NCI-H748 (cell line): ENCODE measurements around the gene BHLHE23.
A peak's percentile ranks its signal among the peaks of the same experiment; 100 is the strongest.

Experiments used
- DNase-seq: peaks from one replicate; lab custom pipeline; 2025; ENCODE audit not compliant: unreplicated experiment; lab: John Stamatoyannopoulos, UW

The BHLHE23 gene

GRCh38 chr20:63009988-63010769 lies 3.4 kb upstream of the BHLHE23 start:
- peak; percentile 81 for DNase-seq

DNA sequence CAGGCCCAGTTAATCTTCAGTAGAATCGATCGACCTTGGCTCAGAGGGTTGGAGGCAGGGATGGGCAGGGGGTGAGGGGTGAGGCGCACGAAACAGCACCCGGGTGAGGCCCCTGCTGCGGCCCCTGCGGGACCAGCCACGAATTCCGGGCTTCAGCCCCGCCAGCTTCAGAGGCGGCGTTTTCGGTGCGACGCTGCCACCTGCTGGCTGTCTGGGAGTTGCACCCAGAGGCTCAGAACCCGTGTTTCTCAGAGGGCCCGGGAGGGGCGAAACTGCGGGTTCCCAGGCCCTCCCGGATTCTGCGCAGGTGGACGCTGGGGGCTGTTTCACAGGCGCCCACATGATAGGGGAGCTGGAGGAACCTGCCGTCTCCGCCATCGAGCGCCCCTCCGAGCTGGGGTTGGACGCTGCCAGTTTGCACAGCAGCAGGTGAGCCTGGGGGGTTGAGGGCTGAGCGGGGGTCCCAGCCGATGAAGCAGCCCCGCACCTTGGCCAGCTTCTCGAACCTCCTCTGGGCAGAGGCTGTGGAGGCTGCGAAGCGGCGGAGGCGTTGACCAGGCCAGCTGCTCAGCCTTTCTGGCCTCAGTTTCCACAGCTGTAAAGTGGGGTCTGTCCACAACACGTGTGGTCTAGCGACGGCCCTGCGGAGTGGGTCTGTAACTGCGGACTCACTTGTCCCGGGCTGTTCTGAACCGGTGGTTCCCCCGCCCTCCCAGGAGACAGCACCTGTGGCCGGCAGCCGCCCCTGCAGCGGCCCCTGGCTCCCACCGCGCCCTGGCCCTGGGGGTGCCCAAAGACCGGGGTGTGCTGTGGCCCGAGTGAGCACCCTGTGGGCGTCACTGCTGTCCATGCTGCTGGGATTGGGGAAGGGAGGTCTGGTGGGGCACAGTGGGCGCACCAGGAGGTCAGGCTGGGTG lies 2.5 kb upstream of the BHLHE23 start:
- DNase-seq: peak; percentile 69

DNA sequence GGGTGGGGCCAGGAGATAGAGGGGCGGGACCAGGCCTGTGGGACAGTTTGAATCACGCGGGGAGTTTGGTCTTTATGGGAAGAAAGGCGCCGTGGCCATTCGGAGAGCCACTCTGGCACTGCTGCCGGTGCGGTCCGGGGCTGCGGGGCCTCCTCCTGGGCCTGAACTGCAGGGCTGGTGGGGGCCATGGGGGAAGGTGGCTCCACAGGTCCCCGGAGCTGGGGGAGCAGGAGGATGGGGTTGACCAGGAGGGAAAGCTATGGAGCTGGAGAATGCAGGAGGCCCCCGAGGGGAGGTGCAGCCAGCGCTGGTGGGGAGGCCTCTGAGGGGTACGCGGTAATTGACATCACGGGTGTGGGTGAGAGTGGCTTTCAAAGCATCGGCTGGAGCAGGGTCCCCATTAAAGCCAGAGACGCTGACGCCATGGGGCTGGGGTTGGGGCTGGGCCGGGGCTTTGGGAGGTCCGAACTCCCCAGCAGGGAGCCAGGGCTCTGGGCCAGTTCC lies 1.8 kb upstream of the BHLHE23 start:
- DNase-seq: no peak

GRCh38 chr20:63007646-63008488 lies 1.1 kb upstream of the BHLHE23 start:
- no peak for DNase-seq

DNA sequence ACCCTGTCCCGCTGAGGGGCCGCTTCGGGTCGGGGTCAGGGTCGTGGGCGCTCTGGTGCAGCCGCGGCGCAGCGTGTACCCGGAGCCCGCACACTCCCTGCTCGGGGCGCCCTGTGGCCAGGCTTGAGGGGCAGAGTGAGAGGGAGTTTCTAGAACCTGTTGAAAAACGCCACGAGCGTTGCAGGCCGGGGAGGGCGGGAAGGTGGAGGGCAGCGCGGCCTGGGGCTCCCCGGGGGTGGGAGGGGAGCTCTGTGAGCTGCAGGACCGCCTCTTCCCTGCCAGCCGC lies 539 bp upstream of the BHLHE23 start:
- no peak for DNase-seq

DNA sequence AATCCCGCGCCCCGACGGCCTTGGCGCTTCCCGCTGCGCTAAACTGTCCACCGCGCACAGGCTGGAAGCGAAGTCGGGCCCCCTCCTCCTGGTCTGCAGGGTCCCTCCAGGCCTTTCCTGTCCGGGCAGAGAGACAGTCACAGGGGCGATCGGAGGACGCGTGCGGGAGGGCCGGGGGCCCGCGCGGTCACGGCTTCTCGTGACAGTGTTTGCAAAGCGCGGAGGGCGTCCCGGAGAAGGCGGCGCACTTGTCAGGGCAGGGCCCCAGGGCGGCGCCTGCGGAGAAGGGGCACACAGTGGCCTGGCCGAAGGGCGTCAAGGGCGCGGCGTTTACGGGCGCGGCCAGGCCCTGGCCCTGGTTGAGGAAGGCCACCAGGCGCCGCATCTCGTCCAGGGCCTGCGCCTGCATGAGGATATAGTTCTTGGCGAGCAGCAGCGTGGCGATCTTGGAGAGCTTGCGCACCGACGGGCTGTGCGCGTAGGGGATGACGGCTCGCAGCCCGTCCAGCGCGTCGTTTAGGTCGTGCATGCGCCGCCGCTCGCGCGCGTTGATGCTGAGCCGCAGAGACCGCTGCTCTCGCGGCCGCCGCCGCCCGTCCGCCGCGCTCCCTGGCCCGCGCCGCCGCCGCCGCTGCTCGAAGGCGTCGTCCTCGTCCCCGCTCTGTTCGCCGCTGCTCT lies 763 bp downstream of the BHLHE23 start:
- peak; percentile 69 for DNase-seq

- peak; percentile 13 for DNase-seq
These were observed 1.4 kb downstream of the BHLHE23 start for GRCh38 chr20:63005365-63005861.

GRCh38 chr20:63004607-63005364 lies 2.0 kb downstream of the BHLHE23 start:
- DNase-seq: no peak

DNA sequence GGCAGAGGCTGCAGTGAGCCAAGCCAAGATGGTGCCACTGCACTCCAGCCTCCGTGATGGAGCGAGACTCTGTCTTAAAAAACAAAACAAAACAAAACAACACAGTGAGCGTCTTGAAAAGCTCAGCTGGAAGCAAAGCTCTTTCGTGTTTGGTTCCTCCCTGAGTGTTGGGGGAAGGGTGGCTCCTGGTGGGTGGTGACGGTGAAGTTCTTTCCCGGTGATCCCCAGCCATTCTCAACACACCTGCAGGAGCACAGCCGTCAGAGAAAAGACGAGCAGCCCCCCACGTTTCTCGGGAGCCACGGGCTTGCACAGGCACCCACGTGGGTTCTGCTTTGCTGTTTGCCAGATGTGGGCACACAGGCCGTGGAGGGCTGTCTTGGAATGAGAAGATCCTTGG lies 3.2 kb downstream of the BHLHE23 start:
- DNase-seq: no peak

GRCh38 chr20:63002511-63002910 lies 4.3 kb downstream of the BHLHE23 start:
- DNase-seq: no peak

DNA sequence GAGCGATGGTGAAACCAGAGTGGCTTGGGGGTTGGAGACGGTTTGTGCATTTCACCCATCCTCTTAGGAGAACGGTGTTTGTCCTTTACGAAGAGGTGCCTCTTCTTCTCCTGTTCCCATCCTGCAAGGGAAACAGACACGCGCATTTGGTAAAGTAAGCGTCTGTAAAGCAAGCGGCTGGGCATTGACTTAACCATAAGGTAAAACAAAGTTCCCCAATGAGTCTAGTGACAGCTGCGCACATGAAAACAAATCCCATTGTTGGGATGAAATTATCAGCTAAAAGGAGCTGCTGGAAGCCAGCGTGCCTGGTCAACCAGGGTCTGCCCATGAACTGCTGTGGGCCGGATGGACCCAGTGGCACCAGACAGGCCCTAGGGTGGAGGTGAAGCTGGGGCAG lies 5.8 kb downstream of the BHLHE23 start:
- peak; percentile 49 for DNase-seq

GRCh38 chr20:63000036-63000435 lies 6.7 kb downstream of the BHLHE23 start:
- no peak for DNase-seq

GRCh38 chr20:62999580-62999979 lies 7.2 kb downstream of the BHLHE23 start:
- DNase-seq: no peak

DNA sequence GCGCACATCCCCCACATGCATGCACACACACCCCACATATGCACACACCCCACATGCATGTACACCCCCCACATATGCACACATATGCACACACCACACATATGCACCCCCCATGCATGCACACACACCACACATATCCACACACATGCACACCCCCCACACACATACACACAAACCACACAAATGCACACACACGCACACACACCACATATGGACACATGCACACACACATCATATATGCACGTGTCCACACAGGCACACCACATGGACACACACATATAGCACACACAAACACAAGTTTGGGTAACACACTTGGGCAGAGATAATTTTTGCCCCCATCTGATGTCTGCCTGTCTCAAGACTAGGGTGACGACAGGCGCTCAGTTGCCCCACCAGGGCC lies 8.3 kb downstream of the BHLHE23 start:
- DNase-seq: no peak

DNA sequence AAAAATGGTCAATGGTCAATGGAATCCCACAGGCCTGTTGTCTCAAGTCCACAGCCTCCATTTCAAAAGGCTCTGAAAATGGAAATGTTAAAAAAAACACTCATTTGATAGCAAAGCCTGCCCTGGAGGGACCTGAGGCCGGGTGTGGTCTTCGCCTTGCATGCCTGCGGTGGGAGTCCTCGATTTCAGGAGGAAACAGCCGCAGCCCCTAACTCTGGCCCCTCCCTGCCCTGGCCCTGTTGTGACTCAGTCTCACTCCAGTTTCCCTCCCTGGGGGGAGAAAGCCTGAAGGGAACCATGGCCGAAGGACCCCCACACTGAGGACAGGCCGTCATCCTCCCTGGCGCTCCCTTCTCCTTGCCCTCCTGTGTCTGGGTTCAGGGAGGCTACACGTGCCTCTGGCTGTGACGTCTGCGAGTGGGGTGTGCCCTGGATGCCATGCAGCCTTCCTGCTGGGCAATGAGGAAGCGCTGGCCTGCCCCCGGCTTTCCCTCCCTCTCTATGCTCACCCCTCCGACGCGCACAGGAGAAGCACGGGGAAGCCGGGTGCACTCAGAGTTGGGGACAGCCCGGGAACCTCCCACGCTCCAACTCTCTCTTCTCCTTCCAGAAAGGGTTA lies 9.2 kb downstream of the BHLHE23 start:
- DNase-seq: no peak

DNA sequence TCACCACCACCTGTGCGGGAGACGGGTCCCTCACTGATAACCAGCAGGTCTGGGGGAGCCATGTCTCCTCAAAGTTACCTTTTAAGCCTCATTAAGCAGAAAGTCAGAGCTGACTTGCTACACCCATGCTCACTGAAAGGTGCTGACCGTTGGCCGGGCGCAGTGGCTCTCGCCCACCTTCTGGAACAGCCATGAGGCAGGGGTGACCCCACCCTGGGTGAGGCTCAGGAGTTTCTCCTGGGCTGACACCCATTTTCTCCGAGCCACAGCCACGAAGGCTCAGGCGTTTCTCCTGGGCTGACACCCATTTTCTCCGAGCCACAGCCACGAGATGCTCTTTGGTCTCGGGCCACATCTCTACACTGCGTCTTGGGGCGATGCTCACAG lies 10.2 kb downstream of the BHLHE23 start:
- DNase-seq: no peak

DNA sequence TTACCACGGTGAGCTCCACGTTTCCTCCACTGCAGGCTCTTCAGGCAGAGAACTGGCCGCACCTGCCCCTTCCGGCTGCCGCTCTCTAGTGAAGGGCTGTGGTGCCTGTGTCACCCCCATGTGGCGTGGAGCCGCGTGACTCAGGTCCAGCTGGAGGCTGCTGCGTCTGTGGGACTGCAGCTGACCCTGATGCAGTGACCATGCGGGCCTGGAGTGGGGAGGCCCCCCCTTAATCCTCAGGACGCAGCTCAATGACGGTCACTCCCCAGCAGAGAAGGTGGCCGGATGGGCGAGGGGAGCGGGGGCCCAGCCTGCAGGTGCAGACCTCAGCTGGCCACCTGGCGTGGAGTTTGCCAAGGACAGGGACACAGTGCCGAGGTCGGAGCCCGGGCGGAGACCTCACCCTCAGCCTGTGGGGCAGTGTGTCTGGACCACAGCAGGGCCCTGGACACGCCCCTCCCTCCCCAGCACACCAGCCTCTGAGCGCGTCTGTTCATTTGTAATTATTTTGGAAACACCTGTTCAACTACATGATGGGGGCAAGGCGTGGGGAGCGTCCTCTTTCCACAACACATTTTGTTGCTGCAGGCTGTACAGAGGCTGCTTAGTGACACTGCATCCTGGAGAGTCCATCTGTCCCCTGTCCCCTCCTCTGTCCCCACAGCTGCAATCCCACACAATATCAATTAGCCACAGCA lies 10.7 kb downstream of the BHLHE23 start:
- peak; percentile 80 for DNase-seq

- DNase-seq: no peak
These were observed 11.3 kb downstream of the BHLHE23 start for GRCh38 chr20:62995481-62995880.

GRCh38 chr20:62994869-62995281 lies 11.9 kb downstream of the BHLHE23 start:
- DNase-seq: no peak
